GM18858 (cell line): ENCODE measurements around the gene MKNK1.

Experiments used
- ATAC-seq: cut with Tn5 transposase; IDR thresholded peaks from one replicate; pipeline ENCODE4 v1.9.1; 2021; ENCODE audit not compliant: unreplicated experiment

MKNK1 gene

GRCh38 chr1:46525253-46525983 is 78.7 kb downstream of the MKNK1 start:
- no peak for ATAC-seq

- no peak for ATAC-seq
Observed at GRCh38 chr1:46524843-46525242, 79.2 kb downstream of the MKNK1 start.

GRCh38 chr1:46523496-46524353 is 80.3 kb downstream of the MKNK1 start:
- ATAC-seq = no peak

GRCh38 chr1:46522969-46523320 is 81.1 kb downstream of the MKNK1 start:
- ATAC-seq = no peak

GRCh38 chr1:46522184-46522968 is 81.7 kb downstream of the MKNK1 start:
- no peak for ATAC-seq

- no peak for ATAC-seq
Observed at GRCh38 chr1:46521414-46521813, 82.7 kb downstream of the MKNK1 start.

GRCh38 chr1:46520063-46520911 is 83.8 kb downstream of the MKNK1 start:
- ATAC-seq = no peak

- no peak for ATAC-seq
Observed at GRCh38 chr1:46519209-46519608, 84.9 kb downstream of the MKNK1 start.

- no peak for ATAC-seq
Observed at GRCh38 chr1:46517932-46518498, 86.1 kb downstream of the MKNK1 start.

- no peak for ATAC-seq
Observed at GRCh38 chr1:46517010-46517600, 87.0 kb downstream of the MKNK1 start.

- ATAC-seq = no peak
Observed at GRCh38 chr1:46516200-46516950, 87.7 kb downstream of the MKNK1 start.

GRCh38 chr1:46515576-46515975 is 88.5 kb downstream of the MKNK1 start:
- no peak for ATAC-seq

- no peak for ATAC-seq
Observed at GRCh38 chr1:46513536-46513935, 90.5 kb downstream of the MKNK1 start.

GRCh38 chr1:46512792-46513190 is 91.3 kb downstream of the MKNK1 start:
- ATAC-seq = no peak

- no peak for ATAC-seq
Observed at GRCh38 chr1:46512135-46512791, 91.8 kb downstream of the MKNK1 start.

GRCh38 chr1:46510998-46511365 is 93.1 kb downstream of the MKNK1 start:
- no peak for ATAC-seq

- no peak for ATAC-seq
Observed at GRCh38 chr1:46510341-46510997, 93.6 kb downstream of the MKNK1 start.

- ATAC-seq = no peak
Observed at GRCh38 chr1:46508757-46509156, 95.3 kb downstream of the MKNK1 start.
